H1 (cell line): ENCODE data around the gene METTL6. TPM values are rescaled to one million over a fixed set of nuclear protein-coding genes. Genes with fewer than 3 reads are reported as not detected.

Source experiments
- BACH1 ChIP-seq: IDR thresholded peaks from 2 replicates; pipeline ENCODE4 v1.6.1; 2012; ENCODE audit warnings: low read length, improper control_type of control experiment
- CHD1 ChIP-seq: IDR thresholded peaks from 2 replicates; pipeline ENCODE4 v1.6.1; 2012; ENCODE audit warnings: low read depth, low read length, improper control_type of control experiment
- CREB1 ChIP-seq: IDR thresholded peaks from 2 replicates; pipeline ENCODE4 v1.6.1; 2012; ENCODE audit warnings: inconsistent platforms
- CTBP2 ChIP-seq: IDR thresholded peaks from 2 replicates; pipeline ENCODE4 v1.7.0; 2011; ENCODE audit warnings: borderline replicate concordance, mild to moderate bottlenecking, moderate library complexity, mixed read lengths, low read length; ENCODE audit not compliant: insufficient read depth, insufficient read length
- PHF8 ChIP-seq: fragments of 200-600 bp; sonication (generic); conservative IDR thresholded peaks from 2 replicates; pipeline ENCODE4 v1.7.1; 2012; ENCODE audit warnings: low read depth, mild to moderate bottlenecking, inconsistent platforms, low read length, moderate library complexity
- TAF1 ChIP-seq: IDR thresholded peaks from 2 replicates; pipeline ENCODE4 v1.6.1; 2011; ENCODE audit warnings: mild to moderate bottlenecking, low read depth, low read length
- polyA plus RNA-seq, 7 experiments: library from polyadenylated mRNA; depleted of rRNA in 3 of 7; stranded (reverse) in 5 of 7; unstranded in 2 of 7; fragments of >200 nt in 5 of 7; fragments of 200-250 nt in 2 of 7; gene quantifications; 1 replicate in 5 of 7; 2 replicates in 1 of 7; 4 replicates in 1 of 7; pipeline versions ENCODE4 v1.2.1 to v1.2.3, GENCODE V29; 2011 to 2013; ENCODE audit warnings: missing spikeins in 2 of 7, mixed read lengths in 2 of 7
- total RNA-seq: library from RNA; stranded (reverse); fragmentation: NEBNext Ultra II Directional; extraction: Animal tissue kit (Norgen Biotek cat#: 25700); gene quantifications from 2 replicates; pipeline ENCODE4 v1.2.1, GENCODE V29; 2021

Gene METTL6
- total and polyA plus RNA-seq, 2 of the 8 experiments (the other 6 are each of a cell fraction or from before 2014, with no cell fraction given), result 18.4 to 20.0 TPM

DNA sequence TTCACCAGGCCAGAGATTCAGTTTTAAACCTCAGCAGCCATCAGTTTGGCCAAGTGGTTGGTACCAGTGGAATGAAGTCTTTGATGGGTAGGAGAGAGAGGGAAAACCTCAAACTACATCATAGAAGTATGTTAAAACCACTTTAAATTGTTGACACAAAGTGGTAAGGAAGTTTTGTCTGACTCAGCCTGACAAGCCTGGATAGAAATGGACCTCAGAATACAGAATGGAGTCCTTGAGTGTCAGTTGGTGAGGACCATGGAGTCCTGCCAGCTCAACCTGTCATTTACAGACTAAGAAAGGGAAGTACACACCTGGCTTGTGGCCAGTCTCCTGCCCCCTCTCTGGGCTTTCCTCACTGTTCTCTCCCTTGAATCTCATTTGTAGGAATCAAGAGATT is 12.1 kb upstream of the METTL6 start (continued):
- no peak for TF ChIP-seq TAF1
- TF ChIP-seq CHD1, result no peak
- TF ChIP-seq CTBP2, result no peak
- no peak for TF ChIP-seq BACH1
- no peak for TF ChIP-seq PHF8
- no peak for TF ChIP-seq CREB1
